Fibroblast of peridontal ligament (primary cell): Measurements from ENCODE around the gene ACTMAP.

Source experiments
- DNase-seq: peaks from one replicate; pipeline ENCODE4 v3.0.0-alpha.2; 2010; ENCODE audit errors: extremely low read depth

Gene ACTMAP

DNA sequence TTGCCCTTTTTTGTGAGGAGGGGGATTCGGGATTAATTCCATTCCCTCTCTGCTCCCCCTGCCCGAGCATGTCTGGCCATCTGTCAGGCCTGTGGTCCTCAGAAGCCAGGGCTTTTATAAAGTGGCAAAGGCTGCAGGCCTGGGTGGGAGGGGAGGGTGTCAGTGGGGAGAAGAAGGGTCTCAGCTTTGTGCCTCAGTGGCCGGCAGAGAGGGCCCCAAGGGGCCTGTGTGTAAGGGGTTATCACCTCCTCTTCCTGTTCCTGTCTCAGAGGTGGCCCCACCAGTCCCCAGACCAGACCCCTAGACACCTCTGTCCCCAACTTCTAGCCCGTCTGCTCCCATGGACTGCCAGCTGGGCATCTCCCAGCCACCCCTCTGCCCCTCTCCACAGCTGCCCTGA is 56.4 kb downstream of the ACTMAP start:
- DNase-seq = no peak

DNA sequence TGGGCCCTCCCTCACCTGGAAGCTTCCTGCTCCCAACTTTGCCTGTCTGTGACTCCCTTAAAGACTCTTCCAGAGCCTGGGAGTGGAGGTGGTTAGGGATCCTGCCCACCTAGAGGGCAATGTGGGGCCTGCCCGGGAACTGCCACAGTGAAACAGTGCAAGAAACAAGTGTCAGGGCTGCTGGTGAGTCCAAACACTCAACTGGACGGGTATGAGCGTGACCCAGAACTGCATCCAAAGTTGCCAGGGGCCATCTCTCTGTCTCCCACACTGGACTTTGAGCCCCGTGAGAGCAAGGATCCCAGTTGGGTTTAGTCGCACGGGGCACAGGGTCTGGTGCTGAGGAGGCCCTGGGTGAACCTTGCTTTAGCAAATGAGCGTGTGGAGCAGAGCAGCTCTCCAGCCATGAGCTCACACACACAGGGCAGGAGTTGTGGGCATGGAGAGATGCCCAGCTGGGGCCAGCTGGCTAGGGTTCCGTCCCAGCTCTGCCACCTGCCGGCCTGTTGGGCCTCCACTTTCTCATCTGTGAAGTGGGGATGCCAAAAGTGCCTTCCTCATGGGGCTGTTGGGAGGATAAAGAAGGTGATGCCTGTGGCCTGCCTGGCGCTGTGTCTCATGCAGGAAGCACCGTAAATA is 57.0 kb downstream of the ACTMAP start:
- no peak for DNase-seq

DNA sequence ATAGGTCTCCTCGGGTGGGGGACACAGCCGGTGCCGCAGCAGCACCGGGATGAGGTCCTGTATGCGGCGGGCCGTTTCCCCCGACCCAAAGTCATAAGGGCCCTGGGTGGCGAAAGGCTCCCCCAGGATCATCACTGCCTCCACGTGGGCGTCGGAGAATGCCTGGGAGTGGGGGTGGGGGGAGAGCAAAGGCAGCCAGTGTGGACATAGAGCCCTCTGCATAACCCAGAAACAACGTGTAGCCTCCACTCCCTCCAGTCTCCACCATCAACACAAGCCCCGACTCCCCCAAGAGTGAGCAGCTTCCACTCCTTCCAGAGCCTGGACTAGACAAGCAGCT is 58.1 kb downstream of the ACTMAP start:
- no peak for DNase-seq

DNA sequence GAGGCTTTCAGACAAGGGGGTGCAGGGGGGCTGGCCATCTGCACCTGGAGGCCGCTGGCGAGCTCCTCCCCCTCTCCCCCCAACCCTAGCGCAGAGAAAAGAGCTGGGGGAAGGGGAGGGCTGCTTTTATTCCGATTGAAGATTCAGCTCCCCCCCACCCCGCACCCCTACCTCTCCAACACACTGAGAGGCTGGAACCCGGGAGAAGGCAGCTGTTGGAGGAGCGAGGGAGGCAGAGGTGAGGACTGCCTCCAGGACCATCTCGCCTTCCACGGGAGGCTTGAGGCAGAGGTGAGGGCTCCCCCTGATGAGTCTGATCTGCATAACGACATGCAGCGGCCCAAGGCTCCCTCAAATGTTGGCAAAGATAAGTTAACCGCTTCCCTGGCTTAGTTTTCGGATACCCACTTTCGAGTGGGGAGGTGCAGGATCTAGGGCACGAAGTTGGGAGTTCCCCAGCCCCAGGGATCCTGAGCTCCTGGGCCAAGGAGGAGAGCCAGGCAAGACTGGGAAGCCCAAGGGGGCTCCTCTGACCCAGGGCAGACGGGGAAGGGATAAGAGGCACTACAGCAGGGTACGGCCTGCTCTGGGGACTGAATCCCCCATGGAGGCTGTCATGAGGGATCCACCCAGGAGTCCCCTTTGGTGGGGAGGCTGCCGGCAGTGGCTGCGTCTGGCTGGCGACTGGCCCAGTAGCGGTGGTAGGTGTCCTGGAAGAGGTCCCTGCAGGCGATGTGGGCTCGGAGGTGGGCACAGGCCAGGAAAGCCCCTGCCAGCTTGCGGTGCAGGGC is 58.7 kb downstream of the ACTMAP start:
- no peak for DNase-seq
